HG03520 (cell line): Measurements from ENCODE around the gene SNRPD2.
"Not testable (repeated sequence)": the region's sequence is repeated elsewhere in the genome, so short reads cannot be mapped to it uniquely, and the experiment has no call there.

Experiments
- ATAC-seq: cut with Tn5 transposase; IDR thresholded peaks from one replicate; pipeline ENCODE4 v1.9.1; 2021; ENCODE audit warnings: mild to moderate bottlenecking, moderate library complexity; ENCODE audit not compliant: unreplicated experiment

SNRPD2 gene

DNA sequence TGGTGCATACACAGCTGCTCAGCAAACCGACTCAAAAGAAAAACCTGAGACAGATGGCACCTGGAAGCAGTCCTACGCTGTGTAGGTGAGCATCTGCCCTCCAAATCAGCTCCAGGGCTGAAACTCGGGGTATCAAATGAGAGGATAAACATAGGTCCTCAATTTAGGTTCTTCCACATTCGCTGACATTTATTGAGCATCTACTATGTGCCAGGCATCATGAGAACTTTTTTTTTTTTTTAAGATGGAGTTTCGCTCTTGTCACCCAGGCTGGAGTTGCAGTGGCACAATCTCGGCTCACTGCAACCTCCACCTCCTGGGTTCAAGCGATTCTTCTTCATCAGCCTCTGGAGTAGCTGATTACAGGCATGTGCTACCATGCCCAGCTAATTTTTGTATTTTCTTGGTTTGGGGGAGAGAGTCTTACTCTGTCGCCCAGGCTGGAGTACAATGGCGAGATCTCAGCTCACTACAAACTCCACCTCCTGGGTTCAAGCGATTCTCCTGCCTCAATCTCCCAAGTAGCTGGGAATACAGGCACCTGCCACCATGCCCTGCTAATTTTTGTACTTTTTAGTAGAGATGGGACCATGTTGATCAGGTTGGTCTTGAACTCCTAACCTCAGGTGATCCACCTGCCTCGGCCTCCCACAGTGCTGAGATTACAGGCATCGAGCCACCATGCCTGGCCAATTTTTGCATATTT is 14.1 kb upstream of the SNRPD2 start:
- ATAC-seq, result no peak

DNA sequence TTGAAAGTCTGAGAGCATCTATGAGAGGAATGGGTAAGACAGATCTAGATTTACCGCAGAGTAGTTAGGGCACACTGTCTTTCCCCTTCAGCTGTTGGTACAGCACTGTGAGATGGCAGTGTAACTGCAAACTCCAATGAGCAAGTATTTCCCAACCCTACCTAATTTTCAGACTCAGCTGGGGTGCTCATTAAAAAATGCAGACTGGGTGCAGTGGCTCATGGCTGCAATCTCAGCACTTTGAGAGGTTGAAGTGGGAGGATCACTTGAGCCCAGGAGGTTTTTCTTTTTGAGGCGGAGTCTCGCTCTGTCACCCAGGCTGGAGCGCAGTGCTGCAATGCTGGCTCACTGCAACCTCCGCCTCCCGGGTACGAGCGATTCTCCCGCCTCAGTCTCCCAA is 13.4 kb upstream of the SNRPD2 start:
- ATAC-seq, result no peak

- no peak for ATAC-seq
These were observed 9.9 kb upstream of the SNRPD2 start for GRCh38 chr19:45701676-45702075.

GRCh38 chr19:45693106-45693788 is 1.5 kb upstream of the SNRPD2 start:
- no peak for ATAC-seq

DNA sequence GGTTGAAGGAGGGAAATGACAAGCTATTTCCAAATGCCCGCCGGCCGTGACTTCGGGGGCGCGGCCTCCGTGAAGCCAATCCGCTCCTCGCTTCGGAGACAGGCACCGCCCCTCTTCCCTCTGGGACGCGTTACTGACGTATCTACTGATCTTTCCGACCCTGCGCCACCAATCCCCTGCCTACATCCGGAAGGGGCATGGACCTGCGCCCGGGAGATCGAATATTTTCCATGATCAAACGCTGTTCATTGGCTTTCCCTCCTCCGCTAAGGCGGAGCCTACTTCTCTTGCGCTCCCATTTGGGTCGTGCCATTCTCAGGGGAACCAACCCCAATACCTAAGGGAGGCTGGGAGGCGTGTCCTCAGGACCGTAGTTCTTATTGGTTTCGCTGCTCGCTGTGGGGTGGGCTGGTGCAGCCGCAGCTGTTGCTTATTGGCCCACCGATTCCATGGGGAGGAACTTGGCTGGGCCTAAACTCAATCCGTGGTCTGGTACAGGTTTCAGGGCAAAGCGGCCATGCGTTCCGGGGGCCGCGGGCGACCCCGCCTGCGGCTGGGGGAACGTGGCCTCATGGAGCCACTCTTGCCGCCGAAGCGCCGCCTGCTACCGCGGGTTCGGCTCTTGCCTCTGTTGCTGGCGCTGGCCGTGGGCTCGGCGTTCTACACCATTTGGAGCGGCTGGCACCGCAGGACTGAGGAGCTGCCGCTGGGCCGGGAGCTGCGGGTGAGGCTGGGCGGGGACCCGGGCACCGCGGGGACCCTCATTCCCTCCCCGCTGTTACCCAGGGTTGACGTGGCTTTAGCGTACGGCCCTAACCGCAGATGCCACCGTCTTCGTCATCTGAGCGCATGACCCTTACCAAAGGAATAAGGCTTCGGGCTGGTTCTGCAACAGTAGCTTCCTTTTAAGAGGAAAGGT is 693 bp upstream of the SNRPD2 start, which contains the start of gene QPCTL:
Gene QPCTL (plus strand): TSS at position 480 of the 919 bp plus-strand sequence. CDS start 38 bp downstream, at position 518.
- ATAC-seq, result peak; percentile 80

- no peak for ATAC-seq
These were observed 4.2 kb downstream of the SNRPD2 start for GRCh38 chr19:45687599-45687998.

DNA sequence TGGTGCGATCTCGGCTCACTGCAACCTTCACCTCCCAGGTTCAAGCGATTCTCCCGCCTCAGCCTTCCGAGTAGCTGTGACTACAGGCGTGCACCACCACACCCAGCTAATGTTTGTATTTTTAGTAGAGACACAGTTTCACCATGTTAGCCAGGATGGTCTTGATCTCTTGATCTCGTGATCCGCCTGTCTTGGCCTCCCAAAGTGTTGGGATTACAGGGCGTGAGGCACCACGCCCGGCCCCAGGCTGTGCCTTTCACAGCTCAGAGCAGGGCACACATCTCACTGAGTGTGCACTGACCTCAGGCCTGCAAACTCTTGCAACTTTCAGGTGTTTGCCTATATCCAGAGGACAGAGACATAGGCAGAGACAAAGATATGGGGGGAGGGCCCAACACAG is 6.7 kb downstream of the SNRPD2 start:
- ATAC-seq, result not testable (repeated sequence)

GRCh38 chr19:45682908-45683307 is 8.8 kb downstream of the SNRPD2 start:
- ATAC-seq, result no peak

GRCh38 chr19:45682117-45682516 is 9.6 kb downstream of the SNRPD2 start:
- ATAC-seq, result no peak

DNA sequence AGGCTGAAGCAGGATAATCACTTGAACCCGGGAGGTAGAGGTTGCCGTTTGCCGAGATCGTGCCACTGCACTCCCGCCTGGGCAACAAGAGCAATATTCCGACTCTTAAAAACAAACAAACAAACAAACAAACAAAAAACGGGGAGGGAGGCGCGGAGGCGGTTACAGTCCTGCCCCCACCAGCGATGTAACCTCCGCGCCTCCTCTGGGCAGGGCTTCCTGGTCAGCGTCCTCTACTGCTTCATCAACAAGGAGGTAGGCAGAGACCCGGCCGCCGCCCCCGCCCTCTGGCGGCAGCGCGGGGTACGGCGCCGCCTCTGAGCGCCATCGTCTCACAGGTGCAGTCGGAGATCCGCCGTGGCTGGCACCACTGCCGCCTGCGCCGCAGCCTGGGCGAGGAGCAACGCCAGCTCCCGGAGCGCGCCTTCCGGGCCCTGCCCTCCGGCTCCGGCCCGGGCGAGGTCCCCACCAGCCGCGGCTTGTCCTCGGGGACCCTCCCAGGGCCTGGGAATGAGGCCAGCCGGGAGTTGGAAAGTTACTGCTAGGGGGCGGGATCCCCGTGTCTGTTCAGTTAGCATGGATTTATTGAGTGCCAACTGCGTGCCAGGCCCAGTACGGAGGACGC is 10.2 kb downstream of the SNRPD2 start:
- no peak for ATAC-seq

- no peak for ATAC-seq
These were observed 14.2 kb downstream of the SNRPD2 start for GRCh38 chr19:45677351-45678230.

DNA sequence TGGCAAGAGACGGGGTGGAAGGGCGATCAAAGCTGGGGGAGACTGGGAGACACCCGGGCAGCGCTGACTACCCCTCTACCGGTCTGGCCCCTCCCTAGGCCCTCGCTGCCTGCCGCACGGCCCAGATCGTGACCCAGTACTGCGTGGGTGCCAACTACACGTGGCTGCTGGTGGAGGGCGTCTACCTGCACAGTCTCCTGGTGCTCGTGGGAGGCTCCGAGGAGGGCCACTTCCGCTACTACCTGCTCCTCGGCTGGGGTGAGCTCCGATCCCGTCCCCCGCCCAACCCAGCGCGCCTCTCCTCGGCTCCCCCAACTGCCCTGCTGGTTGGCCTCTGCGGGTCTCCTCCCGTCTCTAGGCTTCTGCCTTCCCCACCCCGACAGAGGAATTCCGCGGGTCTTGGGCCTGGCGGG is 14.9 kb downstream of the SNRPD2 start:
- no peak for ATAC-seq

DNA sequence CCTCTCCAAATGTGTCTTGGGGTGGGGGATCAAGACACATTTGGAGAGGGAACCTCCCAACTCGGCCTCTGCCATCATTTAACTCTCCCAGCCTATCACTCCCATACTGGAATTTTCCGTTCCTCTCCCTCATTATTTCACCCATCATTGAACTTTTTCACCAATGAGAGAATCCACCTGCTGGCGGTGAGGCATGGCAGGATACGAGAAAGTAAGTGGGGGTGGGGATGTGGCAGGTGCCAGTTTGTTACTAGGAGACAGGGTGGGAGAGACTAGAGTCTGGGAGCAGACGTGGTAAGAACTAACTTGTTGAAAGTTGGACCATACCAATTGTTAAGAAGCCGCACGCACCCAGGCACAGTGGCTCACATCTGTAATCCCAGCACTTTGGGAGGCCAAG is 16.8 kb downstream of the SNRPD2 start:
- no peak for ATAC-seq

DNA sequence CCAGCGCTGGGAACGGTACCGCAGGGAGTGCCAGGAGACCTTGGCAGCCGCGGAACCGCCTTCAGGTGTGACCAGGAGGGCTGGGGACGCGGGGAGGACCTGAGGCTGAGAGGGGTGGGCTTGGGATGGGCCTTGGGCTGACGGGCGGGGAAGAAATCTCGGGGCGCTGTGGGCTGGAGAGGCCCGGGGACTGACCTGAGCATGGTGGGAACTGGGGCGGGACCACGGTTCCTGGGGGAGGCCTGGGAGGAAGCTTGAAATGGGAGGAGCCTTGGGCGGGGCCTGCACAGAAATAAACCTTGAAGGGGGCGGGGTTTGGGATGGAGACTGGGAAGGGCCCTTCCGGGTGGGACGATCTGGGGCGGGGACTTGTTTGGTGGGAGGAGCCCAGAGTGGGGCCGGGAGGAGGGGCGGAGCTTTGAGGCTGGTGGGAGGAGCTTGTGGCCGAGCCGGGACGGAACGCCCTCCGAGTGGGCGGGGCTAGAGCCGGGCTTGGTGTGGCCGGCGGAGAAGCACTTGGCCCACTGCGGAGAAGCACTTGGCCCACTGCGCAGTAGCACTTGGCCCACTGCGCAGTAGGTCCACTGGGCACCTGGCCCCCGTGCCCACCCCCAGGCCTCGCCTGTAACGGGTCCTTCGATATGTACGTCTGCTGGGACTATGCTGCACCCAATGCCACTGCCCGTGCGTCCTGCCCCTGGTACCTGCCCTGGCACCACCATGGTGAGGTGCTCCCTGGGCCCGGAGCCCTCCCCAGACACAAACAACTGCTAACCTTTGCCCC is 20.9 kb downstream of the SNRPD2 start:
- ATAC-seq, result no peak

DNA sequence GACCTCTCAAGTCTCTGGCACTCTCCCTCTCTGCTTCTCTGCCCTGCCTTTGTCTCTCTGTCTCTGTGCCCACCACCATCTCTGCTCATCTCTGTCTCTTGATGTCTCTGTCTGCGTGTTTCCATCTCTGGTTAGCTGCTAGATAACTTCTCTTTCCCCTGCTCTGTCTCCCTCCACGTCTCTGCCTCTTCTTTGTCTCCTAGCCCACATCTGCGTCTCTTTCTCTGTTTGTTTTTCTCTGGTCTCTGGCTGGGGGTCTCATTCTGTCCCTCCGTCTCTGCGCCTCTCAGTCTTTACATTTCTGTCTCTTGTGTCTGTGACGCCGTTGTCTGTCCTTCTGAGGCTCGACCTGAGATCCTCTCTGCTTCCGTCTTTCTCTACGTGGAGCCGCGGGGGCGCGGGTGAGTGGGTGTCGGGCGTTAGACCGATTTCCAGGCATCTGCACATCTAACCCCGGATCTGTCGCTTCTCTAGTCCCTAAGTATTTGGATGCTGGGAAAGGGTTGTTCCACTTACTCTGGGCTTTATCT is 23.3 kb downstream of the SNRPD2 start:
- ATAC-seq, result no peak

DNA sequence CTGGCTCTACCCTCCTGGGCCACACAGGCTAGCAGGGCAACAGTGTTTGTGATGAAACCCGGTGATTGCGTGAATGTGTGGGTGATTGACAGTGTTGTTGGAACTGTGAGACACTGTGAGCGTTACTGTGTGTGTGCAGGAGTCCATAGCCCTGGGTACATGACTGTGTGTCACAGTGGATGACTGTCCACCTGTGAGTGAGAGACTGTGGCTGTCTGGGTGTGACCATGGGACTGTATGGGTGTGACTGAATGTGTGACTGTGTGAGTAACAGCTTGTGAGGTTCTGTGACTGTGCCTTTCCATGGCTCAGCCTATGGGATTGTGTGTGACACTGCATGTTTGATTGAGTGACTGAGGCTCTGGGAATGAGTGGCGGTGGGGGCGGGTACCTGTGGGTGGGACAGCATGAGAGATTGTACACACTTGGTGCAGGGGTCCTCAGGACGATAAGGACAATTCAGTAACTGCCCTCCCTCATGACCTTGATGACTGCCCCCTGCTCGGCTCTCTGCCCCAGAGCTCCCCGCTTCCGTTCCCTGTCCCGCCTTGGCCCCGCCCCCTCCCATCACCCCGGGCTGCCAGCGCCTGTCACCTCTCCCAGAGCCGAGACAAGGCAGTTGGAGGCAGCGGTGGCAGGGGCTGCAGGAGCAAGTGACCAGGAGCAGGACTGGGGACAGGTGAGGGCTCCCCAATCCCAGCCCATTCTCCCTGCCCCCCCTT is 24.0 kb downstream of the SNRPD2 start, which contains the start of gene GIPR:
Gene GIPR (plus strand): TSS at position 602 of the 722 bp plus-strand sequence. CDS start 1,300 bp downstream, outside the sequence.
- no peak for ATAC-seq

GRCh38 chr19:45664575-45664974 is 27.2 kb downstream of the SNRPD2 start:
- ATAC-seq, result no peak

- no peak for ATAC-seq
These were observed 28.0 kb downstream of the SNRPD2 start for GRCh38 chr19:45663800-45664199.
